Measurements from ENCODE around the gene GNPTG.

Gene GNPTG

DNA sequence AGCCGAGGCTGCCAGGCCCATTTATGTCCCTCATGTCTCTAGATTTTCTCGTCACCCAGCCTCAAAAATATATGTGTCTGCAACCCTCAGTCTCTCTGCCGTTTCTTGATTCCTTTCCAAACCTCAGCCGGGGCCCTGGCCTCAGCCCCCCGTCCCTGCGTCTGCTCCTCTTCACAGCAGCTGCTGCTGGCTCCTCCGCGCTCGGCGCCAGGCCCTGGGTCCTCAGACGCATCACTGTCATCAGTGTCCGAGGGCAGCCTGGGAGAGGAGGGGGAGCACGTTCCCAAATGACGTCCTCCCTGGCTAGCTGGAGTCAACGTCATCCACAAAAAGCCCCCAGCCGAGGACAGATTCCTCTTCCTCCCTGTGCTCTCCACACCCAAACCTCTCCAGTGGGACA is 2.4 kb upstream of the GNPTG start:
- DNase-seq, result no peak

DNA sequence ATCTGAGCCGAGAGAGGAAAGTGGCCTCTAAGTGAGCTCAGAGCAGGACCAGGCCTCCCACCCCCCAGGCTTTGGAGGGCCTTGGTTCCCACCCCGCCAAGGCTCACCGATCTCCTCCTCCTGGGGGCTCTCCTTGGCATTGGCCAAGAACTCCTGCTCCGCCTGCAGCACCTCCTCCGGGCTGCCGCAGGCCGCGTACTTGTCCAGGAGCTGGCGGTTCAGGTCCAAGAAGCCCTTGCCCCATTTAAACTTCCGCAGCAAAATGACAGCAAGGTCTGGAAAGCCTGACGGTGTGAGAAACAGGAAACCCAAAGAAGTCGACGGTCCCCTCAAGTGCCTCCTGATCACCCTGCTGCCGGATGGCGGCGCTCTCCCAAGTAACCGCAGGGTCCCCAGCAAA is 1.8 kb upstream of the GNPTG start:
- no peak for DNase-seq

DNA sequence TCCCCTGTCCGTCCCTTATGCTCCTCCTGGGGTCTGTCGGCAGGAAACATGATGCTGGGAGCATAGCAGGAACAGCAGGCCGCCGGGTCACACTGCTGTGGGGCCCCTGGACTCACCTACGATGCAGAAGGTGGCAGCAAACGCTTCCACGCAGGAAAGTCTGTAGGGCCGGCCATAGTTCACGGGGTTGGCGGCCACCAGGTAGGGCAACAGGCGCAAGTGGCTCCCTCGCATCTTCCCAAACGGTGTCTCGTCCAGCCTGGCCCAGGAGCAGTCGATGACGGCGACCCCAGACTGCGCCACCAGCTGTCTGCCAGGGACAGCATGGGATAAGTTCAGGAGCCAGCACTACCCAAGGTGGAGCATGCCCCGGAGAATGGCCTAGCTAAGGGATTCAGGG is 1.0 kb upstream of the GNPTG start:
- DNase-seq, result no peak

DNA sequence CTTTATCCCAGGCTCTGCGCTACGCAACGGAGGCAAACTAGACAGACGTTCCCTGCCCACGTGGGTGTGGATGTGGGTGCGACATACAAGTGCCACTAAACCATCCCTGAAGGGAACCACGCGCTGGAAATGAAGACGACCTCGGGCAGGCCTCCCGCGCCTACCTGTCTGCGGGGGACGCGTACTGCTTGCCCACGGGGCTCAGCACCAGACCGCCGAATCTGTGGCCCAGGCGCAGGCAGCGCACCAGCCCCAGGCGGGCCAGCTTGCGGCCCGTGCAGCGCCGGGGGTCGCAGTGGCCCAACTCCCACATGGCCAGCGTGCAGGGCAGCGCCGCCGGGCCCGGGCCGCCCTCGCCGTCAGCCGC is 533 bp upstream of the GNPTG start:
- no peak for DNase-seq

DNA sequence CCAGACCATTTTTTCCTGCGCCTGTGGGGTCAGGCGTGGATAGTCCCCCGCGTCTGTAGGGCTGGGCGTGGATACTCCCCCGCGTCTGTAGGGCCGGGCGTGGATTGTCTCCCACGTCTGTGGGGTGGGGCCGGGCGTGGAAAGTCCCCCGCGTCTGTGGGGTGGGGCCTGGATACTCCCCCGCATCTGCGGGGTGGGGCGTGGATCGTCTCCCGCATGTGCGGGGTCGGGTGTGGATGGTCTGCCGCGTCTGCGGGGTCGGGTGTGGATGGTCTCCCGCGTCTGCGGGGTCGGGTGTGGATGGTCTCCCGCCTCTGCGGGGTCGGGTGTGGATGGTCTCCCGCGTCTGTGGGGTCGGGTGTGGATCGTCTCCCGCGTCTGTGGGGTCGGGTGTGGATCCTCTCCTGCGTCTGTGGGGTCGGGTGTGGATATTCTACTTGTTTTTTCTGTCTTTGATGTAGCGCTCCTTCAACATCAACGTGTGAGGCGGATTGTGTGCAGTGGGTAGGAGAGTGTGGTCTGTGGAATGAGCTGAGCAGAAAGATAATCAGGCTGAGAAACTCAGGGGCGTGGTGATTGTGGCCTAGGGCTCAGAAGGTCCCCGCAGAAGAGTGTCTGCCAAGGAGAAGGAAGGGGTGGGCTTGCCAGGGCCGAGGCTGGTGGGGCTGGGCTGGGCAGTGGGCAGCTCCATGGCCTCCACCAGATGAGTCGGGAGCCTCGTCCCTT is 3.2 kb downstream of the GNPTG start:
- DNase-seq, result no peak

DNA sequence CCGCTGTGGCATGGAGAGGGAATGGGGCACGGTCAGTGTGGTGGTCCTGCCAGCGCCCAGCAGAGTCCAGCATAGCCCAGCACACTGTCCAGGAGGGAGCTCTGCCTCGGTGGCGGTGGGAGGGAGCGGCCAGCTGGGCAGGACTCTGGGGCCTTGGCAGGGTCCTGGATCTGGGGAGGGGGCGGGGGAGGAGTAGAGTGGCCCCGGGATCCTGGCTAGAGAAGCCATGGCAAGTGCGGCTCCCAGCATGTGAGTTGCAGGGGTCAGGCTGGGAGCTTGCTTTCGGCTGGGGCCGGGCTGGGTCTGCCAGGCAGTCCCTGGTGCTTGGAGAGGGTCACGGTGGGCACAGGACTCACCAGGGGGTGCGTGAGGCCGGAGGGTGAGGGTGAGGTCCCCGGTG is 3.9 kb downstream of the GNPTG start:
- DNase-seq, result no peak

DNA sequence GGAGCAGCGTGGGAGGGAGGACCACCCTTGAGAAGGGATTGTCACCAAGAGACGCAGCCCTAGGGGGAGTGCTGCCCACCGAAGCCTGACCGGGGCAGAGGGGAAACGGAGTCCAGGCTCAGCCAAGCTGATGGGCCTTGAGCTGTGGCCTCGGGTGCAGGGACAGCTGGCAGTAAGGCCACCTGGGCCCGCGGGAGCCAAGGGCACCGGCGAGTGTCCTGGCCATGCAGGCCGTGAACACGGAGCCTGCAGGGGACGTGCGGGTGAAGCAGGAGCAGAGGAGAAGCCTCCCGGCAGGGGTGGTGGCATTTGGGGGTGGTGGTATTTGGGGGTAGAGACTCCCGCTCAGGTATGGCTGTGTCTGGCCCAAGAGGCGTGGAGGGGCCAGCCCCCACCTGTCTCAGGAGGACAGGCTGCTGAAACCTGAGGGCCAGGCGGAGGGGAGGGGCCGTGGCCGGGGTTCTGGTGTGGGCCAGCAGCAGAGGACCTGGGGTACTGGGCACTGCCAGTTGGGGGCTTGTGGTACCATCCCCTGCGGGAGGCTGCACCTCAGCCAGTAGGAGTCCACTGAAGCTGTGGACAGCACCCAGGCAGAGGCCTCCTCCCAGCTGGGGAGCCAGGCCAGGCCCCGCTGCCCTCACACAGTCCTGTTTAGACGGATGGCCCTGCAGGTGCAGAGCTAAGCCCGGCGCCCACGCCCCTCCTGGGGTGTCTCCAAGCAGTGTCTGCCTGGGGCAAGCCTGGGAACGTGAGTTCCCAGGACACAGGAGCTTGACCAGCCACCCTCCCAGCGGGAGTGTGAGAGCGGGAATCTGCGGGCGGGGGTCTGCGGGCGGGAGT is 4.5 kb downstream of the GNPTG start:
- no peak for DNase-seq

DNA sequence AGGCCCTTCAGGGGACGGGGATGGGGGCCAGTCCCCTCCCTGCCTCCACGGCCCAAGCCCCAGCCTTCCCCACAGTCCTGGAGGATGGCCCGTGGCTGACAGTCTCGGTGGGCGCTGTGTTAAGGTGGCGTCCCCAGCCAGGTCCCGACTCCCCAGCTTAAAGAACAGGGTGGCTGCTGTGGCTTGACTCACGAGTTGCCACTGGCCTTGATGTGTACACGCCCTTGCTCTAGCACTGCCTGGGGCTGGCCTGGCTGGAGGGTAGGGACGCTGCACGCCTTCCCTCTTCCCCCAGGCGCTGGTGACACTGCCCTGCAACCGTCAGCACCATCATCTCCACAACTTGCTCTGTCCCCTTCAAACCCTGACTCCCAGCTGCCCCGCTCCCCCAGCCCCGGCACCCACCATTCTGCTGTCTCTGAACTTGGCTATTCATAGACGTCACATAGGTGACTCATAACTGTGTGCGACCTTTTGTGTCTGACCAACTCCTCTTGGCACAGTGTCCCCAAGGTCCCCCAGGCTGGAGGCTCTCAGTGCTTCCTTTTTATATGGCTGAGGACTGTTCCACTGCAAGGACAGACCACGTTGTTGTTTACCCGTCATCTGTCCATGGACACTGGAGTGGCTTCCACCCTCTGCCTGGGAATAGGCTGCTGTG is 6.3 kb downstream of the GNPTG start:
- DNase-seq, result no peak

DNA sequence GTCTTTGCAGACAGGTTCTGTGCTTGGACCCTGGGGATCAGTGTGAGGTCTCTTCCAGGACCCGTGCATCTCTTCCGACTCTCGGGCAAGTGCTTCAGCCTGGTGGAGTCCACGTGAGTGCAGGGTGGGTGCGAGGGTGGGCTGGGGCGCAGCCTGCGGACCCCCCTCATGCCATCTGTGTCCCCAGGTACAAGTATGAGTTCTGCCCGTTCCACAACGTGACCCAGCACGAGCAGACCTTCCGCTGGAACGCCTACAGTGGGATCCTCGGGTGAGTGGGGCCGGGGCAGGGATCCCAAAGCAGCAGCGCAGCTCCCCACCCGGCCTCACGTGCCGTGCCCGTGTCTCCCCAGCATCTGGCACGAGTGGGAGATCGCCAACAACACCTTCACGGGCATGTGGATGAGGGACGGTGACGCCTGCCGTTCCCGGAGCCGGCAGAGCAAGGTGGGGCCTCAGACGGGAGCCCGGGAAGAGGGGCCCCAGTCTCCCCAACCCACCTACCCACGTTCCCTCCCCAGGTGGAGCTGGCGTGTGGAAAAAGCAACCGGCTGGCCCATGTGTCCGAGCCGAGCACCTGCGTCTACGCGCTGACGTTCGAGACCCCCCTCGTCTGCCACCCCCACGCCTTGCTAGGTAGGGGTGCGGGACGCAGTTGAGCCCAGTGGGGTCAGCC is 10.1 kb downstream of the GNPTG start:
- no peak for DNase-seq

DNA sequence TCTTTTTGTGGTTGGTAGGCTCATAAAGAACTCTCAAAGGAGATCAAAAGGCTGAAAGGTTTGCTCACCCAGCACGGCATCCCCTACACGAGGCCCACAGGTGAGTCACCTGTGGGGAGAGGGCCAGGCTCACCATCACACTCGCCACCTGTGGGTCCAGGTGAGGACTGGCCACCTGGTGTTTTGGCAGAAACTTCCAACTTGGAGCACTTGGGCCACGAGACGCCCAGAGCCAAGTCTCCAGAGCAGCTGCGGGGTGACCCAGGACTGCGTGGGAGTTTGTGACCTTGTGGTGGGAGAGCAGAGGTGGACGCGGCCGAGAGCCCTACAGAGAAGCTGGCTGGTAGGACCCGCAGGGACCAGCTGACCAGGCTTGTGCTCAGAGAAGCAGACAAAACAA is 11.1 kb downstream of the GNPTG start:
- no peak for DNase-seq

DNA sequence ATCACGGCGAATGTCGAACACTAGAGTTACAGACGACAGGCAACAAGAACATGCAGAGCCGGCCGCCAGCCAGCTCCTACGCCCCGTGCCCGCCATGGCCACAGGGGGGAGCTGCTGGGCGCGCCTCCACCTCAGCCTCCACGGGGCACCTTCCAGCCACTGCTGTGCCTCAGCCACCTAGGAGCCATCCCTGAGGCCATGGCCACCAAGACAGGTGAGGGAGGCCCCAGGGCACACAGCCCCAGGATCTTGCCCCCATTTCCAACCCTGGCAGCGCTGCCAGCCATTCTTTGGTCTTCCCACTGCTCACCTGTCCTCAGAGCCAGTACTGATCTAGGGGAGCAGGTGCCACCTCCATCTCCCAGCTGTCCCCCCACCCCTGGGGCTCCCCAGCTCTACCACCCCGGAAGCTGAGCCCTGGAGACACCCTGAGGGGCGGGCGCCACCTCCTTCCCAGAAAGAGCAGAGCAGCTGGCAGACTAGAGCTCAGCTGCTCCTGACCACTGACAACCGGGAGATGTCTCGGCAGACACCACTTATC is 11.8 kb downstream of the GNPTG start:
- peak; percentile 81 to 85 for DNase-seq

DNA sequence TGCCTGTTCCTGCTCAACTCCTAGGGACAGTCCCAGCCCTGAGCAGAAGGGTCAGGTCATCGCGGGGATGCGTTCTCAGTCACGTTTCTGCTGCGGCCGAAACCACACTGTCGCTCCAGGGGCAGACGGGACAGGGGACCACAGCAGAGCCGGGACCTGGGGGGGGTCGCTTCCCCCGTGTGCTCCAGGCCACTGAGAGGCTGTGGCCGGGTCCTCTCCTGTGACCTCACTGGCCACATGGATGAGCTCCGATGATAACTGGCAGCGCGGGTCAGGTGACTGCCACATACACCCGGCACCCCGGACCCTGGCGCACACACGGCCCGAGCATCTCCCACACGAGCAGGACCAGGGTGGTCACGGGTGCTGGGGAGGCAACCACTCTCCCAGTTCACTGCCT is 12.8 kb downstream of the GNPTG start:
- no peak for DNase-seq

DNA sequence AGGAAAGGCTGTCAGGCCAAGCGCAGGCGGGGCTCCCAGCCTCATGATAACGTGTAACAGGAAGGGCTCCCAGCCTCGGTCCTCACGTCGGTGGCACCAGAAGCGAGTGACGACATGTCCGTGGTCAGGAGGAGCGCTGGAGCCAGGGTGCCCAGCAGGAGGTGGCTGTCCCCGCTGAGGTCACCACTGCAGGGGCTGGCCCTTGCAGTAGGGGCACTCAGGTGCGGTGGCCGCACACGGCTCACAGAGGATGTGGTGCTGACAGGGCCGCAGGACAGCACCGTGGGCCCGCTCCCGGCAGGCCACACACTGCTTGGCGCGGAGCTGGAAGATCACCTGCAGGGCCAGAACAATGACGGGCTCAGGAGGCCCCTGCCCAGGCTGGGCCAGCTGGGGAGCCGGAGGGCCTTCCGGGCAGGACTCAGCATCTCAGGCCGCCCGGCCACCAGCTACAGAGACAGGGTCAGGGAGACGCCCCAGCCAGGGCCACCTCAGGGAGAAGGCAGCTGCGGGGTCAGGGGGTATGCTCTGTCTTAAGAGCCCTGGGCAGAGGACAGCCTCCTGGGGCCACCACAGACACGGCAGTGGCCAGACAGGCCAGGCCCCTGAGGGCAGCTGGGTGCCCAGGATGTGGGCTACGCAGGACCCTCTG is 14.5 kb downstream of the GNPTG start:
- DNase-seq, result no peak

DNA sequence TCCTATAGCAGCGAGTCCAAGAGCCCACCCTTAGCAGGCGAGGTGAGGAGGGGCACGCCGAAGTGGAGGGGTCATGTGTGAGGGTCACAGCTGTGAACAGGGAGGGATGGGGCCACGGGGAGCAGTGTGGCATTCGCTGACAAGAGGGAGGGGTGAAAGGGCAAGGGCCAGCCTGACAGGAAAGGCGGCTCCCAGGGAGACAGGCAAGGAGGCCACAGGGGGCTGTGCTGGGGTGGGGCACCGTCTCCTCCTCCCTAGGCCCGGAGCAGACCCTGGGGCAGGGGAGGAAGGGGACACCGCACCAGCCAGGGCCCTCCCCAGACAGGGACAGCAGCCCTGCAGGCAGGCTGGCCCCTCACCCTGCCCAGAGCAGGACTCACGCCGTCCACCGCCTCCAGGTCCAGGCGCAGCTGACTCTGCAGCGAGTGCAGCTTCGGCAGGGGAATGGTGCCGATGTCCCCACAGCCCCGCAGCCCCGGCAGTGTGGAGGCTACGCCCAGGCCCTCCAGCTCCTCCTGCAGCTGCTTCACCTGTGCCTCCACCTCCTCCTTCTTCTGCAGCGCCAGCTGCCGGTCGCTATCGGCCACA is 15.1 kb downstream of the GNPTG start:
- no peak for DNase-seq

DNA sequence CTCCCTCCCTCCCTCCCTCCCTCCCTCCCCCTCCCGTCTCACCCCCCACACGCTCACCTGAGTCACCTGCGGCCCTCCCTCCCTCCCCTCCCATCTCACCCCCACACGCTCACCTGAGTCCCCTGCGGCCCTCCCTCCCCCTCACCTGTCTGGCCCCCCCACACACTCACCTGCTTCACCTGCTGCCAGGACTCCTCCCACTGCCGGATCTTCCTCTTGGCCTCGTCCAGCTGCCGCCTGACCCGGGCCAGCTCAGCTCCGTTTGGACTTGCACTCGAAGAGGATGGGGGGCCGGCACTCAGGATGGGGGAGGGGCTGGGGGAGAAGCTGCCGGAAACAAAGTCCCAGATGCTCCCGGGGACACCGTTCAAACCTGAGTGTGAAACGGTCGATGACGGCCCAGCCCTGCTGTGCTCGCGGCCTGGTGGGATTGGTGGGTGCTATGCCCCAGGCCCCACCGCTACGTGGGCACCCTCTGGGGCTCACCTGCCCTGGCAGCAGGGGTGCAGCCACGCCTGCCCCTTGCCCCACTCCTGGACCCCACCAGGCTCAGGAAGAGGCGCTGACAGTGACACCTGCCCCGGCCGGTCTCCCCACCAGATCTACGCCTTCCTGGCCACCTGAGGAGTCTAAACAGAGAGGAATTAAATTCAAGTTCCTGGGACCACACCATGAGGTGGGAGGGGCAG is 15.9 kb downstream of the GNPTG start:
- no peak for DNase-seq

DNA sequence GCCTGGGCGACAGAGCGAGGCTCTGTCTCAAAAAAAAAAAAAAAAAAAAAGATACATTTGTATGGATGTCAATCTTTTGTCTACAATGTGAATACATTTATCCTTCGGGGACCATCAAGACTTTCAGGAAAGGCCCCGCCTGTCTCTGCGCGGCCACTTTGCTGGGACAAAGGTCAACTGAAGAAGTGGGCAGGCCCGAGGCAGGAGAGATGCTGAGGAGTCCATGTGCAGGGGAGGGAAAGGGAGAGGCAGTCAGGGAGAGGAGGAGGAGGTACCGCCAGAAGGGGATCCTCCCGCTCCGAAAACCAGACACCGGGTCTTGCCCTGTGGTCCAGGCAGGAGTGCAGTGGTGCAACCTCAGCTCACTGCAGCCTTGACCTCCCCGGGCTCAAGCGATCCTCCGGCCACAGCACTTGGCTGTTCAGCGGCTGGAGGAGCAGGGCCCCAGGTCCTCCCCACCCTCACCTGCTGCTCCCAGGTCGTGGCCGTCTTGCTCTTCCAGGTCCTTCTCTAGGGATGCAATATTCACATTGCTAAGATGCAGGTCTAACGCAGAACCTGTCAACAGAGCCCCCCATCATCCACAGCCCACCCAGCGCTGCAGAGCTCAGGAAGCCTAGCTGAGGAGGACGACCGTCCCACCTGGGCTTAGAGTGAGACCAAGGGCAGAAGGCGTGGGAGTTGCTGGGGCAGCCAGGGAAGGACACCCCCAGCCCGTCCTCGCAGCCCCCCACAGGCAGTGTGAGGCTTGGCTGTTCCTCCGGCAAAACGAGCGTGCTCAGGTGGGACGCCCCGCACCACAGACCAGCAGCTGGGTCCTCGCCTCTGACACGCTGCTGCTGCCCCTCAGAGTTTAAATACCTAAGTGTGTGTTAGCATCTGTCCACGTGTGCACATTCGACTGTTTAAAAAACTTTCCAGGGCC is 19.6 kb downstream of the GNPTG start:
- no peak for DNase-seq

DNA sequence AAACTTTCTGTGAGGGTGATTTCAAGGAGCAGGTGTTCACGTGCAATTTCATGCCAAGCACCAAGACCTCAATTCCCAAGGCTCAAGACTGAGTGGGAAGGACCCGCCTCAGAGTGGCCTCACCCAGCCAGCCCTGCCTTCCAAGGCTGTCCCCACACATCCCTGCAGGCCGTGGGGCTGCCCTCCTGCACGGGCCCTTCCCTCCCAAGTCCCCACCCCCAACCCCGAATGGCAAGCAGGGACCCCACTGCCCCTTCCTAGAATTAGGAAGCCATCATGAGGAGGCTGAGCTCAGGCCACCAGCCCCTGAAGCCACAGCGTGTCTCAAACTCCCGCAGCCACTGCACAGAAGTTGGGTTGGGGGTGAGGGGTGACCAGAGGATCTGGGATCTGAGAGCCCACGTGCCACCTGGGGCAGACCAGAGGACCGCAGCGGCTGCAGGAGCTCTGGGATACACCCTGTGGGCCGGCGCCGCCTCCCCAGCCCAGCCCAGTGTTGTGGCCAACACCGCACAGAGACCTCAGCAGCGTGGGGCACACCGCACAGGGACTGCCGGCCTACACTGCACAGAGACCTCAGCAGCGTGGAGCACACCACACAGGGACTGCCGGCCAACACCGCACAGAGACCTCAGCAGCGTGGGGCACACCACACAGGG is 20.7 kb downstream of the GNPTG start:
- no peak for DNase-seq

DNA sequence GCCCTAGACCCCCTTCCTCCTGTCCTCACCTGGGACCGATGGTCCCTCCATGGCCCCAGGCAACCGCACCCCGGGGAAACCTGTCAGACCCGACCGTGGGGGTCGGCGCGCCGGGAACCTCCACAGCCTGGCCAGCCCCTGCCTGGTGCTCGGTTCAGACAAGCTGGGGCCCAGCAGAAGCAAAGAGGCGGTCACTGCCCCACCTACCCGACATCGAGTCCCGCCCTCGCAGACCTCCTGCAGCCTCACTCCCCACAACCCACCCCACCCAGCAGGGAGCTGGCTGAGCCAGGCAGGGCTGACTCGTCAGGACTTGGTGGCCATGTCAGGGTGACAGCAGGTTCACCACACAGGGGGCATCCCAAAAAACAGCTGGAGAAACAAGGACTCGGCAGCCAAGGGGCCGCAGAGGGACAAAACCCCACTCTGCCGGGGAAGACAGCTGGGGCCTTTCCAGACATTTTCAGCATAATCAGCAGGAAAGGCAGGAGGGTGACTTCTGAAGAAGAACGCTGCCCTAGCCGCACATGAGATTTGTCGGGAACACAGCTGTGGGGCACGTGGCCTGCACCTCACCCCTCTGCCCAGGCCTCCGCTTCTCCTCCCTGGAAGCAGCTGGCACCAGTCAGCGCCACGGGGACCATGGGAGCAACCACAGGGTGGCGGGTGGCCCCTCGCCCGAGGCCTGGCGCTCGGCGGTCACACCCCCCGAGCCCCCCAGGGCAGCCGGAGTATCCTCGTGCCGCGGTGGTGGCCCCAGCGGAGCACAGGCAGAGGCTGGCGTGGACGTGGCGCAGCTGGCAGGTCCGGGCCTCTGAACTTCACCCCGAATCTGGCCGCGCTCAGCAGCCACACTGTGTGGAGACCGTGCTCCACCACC is 22.9 kb downstream of the GNPTG start:
- DNase-seq, result no peak

DNA sequence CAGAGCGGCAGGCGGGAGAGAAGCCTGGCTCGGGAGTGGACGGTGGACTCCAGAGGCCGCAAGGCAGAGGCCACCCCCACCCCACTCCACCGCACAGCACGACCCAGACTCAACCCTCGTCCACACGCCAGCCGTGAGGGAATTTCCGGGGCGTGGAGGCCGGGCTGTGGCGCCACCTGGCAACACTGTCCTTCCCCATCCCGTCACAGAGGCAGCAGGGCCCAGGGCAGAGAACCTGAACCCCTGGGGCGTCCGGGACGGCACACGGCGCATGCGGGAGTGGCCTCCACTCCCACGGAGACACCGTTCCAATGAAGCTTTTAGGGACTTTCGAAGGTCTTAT is 23.5 kb downstream of the GNPTG start:
- DNase-seq, result no peak
